HG03280 (cell line): ENCODE measurements around the gene GJC2.
"Not testable (repeated sequence)": the region's sequence is repeated elsewhere in the genome, so short reads cannot be mapped to it uniquely, and the experiment has no call there.

Experiments
- ATAC-seq: cut with Tn5 transposase; IDR thresholded peaks from one replicate; pipeline ENCODE4 v1.9.1; 2021; ENCODE audit warnings: mild to moderate bottlenecking, moderate library complexity; ENCODE audit not compliant: unreplicated experiment

The GJC2 gene

GRCh38 chr1:228149406-228150119 is at the start of gene GJC2:
TSS of gene GJC2 (plus strand) at chr1:228149930. CDS start at chr1:228157759, 7,829 bp downstream.
- no peak for ATAC-seq

GRCh38 chr1:228100822-228101613 is 48.7 kb upstream of the GJC2 start:
- no peak for ATAC-seq

DNA sequence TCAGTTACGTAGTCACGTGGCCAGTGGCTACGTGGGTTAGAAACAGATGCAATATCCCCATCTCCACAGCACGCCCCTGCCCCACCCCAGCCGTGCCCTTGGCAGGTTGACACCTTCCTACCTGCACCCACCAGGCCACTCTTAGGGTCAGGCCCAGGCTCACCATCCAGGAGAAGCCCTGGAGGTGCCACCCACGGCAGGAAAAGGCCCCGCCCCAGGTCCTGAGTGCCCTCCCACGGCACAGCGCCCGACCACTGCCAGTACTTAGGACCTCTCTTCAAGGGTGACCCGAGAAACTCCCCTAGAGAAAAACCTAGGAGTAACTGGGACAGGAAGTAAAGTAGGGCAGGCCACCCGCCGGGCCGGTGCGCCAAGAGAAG is 48.1 kb upstream of the GJC2 start:
- peak; percentile 4 for ATAC-seq

DNA sequence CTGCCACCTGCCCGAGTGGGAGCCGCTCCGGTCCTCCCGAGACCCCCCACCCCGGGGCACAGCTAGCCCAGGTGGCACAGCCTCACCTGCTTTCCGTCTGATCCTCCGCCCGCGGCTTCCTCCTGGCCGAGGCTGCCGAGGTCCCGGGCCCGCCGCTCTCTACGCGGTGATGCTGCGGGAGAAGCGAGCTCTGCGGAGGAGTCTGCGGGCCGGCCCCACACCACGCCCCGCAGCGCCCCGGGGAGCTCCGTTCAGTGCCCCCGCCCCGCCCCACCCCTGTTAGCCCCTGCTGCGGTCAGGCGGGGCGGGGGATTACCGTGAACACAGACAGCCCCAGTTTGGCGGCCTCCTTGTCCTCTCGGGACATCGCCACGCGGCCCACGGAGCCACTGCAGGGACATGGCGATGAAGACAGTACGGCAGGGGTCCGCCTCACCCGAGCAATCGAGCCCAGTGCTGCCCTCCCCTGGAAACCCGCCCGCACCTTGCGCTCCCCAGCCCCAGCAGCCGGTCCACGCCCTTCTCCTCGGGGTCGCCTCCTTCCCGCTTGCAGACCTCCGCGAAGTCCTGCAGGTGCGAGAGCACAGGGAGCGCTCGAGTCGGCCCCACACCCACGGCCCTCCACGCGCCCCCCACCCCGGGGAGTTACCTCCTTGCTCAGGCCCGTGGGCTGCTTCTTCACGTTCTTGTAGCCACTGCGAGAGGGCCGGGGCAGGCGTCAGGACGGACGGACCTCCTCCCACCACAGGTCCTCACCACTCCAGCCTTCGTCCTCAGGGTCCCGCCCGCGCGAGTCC is 47.5 kb upstream of the GJC2 start:
- peak; percentile 21 for ATAC-seq

DNA sequence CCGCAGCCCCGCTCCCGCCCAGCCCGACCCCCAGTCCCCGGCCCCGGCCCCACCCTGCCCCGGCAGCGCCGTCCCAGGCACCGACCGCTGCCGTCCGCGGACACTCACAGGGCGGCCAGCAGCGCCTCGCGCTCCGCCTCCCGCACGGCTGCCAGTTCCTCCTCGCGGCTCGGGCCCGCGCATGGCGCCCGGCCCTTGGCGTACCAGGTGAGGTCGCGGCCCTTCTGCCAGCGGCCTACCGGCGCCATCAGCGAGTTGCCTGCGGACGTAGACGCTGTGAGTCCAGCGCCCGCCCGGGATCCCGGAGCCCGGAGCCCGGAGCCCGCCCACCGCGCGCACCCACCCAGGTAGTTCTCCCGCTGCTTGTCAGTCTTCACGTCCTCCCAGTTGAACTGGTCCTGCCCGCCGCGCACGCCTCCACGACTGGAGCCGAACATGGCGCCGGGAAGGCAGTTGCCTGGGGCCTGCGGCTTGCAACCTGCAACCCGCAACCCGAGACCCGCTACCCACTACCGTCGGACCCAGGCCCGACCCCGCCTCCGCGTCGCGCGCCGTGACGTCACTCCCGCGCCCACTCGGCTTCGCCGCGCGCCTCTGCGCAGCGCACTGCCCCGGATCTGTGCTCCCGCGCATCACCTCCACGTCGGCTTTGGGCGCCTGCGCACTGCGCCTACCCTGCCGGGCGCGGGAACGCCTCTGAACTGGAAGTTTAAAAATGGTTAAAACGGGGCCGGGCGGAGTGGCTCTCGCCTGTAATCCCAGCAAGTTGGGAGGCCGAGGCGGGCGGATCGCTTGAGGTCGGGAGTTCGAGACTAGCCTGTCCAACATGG is 46.7 kb upstream of the GJC2 start, which contains the start of gene C1orf35:
C1orf35 (minus strand) TSS at position 535 of the 830 bp plus-strand sequence; CDS start at position 437, 98 bp downstream.
- peak; percentile 70 for ATAC-seq

DNA sequence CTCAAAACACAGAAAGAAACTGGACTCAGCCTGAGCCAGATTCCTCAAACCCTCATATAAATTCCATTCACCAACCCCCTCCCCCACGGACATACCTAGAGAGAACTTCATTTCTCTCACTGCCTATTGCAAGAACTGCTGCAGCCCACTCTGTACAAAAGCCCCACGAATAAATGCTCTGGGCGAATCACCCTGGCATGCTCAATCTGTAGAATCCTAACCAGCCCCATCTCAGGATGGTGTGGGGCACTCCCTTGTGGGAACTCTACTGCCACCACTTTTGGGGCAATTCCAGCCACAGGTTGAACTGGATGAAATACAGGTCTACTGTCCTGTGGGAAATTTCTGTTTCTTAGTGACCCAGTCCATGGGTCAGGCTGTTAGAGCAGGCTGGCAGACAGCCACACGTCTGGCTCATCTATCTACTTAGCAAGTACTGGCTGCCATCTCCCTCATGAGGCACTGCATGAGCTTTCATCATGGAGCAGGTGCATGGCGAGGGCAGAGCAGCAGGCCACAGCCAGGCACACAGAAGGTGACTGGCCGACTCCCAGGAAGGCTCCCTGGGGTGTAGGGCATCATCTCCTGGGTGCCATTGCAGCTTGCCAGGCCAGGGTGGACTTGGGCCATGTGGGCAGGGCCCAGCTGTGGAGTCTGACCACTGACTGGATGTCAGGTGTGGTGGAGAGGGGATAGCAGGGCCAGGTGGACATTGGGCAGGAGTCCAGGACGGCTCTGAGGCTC is 45.0 kb upstream of the GJC2 start:
- ATAC-seq = no peak

GRCh38 chr1:228105270-228105995 is 44.3 kb upstream of the GJC2 start:
- ATAC-seq = no peak

DNA sequence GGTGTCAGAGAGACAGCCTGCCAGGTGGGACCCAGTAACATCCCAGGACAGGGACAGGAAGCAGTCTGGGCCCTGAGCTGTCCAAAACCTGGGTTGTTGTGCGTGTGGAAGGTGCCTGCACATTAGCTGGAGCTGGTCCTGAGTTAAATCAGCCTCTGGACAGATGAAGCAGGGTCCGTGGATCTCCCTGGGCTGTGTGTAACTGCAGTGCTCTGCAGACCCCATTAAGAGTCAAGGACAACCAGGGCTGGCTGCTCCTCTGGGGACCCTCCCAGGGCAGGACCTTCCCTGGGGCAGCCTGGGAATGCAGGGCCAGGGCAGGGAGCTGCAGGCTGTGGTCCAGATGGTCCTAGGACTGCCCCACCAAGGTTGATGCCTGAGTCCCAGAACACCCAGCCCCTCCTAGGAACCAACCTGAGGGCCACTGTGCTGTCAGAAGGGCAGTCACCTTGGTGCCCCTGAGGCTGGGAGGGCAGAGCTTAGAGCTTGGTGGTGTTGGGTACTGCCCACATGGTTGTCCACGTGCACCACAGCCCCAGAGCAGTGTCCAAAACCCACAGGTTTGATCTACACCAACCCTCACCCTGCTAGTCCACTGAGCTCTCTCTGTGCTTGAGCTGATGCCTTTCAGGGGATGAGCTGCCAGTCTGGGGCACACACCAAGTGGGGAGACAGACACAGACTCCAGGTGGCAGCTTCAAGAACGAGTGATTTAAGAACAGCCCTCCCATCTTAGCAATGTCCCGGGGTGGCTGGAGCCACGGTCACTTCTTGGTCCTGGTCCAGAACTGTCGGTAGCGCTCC is 43.5 kb upstream of the GJC2 start:
- ATAC-seq = no peak

- no peak for ATAC-seq
Observed at GRCh38 chr1:228106800-228107054, 43.0 kb upstream of the GJC2 start.

DNA sequence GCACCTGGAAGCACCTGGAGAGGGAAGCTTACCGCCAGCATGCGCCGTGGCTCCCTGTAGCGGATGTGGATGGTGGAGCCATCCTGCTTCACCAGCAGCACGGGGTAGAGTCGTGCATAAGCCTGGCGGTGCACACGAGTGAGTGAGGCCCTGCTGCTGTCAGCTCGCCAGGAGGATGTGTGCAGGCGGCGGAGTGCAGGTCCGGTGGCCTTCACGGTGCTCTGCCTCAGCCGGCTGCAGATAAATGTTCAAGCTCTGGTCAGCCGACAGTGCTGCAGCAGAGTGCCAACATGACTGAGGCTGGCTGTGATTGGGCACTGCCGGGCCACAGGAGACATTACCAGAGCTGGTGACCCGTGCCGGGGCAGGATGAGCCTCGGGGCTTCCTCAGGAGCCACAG is 42.1 kb upstream of the GJC2 start:
- no peak for ATAC-seq

GRCh38 chr1:228108055-228108690 is 41.6 kb upstream of the GJC2 start:
- ATAC-seq = no peak

DNA sequence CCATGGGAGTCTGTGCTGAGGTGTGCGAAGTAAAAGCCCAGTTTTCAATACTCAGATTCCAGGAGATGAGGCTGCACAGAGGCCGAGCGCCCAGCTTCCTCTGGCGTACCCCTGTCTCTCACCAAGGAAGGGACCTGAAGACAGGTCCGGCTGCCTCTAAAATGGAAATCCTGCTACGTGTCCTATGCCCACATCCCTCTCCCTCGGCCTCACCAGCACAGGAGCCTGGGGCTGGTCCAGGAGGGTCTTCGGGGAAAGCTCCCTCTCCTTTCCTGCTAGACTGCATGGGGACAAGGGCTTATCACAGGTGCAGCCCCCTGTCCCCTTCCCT is 41.0 kb upstream of the GJC2 start:
- no peak for ATAC-seq

- ATAC-seq = peak; percentile 88
Observed at GRCh38 chr1:228109073-228109961, 40.4 kb upstream of the GJC2 start, which contains the start of gene MRPL55. TSS of gene MRPL55 (minus strand) at chr1:228109299. CDS start at chr1:228108260, 1,039 bp downstream.

GRCh38 chr1:228109962-228110488 is 39.7 kb upstream of the GJC2 start:
- ATAC-seq = peak; percentile 1

DNA sequence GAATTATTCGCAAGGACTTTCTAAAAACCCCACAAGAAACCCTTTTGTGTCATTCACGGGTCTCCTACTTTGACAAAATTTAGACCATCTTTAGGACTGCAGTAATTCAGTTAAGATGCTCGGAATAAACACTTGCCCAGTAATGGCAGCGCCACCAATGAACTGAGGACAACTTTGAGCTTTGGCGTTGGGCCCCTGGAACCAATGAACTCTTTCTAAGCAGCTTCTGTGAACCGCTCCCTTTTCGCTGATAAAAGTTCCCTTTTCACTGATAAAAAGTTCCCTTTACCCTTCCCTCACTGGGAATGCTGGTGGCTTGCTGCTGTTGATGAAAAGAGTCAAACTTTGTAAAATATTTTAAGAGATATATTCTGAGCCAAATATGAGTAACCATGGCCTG is 39.2 kb upstream of the GJC2 start:
- ATAC-seq = no peak

DNA sequence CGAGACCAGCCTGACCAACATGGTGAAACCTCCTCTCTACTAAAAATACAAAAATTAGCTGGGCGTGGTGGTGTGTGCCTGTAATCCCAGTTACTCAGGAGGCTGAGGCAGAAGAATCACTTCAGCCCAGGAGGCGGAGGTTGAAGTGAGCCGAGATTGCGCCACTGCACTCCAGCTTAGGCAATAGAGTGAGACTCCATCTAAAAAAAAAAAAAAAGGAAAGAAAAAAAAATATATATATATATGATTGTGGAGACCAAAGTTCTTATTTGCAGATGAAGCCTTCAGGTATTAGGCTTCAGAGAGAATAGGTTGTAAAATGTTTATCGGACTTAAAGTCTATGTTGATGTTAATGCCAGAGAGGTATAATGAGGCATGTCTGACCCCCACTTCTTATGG is 38.4 kb upstream of the GJC2 start:
- not testable (repeated sequence) for ATAC-seq

DNA sequence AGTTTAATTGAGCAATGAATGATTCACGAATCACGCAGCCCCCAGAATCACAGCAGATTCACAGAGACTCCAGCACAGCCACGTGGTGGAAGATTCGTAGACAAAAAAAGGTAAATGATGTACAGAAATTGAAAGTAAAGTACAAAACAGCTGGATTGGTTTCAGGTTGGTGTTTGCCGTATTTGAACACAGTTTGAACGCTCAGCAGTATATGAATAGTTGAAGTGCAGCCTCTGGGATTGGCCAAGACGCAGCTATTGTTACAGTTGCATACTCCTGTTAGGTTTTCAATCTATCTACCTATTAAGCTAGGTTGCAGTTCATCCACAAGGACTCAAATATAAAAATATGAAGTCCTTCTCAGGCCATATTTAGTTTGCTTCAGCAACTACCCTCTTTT is 37.6 kb upstream of the GJC2 start:
- no peak for ATAC-seq
